Astrocyte of the hippocampus (primary cell): ENCODE measurements around the gene OR13H1.
"Not testable (repeated sequence)": the region's sequence is repeated elsewhere in the genome, so short reads cannot be mapped to it uniquely, and the experiment has no call there.

ENCODE experiments used
- DNase-seq: peaks from one replicate; pipeline ENCODE4 v3.0.0; 2011; ENCODE audit warnings: low read depth, low spot score

The OR13H1 gene

GRCh38 chrX:131543774-131544173, at the start of gene OR13H1:
Gene OR13H1 (plus strand): TSS chrX:131544074. CDS start chrX:131544074, 0 bp downstream.
- no peak for DNase-seq

GRCh38 chrX:131501556-131501955, 42.3 kb upstream of the OR13H1 start:
- DNase-seq: not testable (repeated sequence)

- no peak for DNase-seq
Measured at GRCh38 chrX:131513159-131513914, 30.5 kb upstream of the OR13H1 start.

GRCh38 chrX:131521824-131522223, 22.1 kb upstream of the OR13H1 start:
- DNase-seq: no peak

- no peak for DNase-seq
Measured at GRCh38 chrX:131544218-131544617, 344 bp downstream of the OR13H1 start.

GRCh38 chrX:131549011-131549410, 5.1 kb downstream of the OR13H1 start:
- no peak for DNase-seq

GRCh38 chrX:131552453-131552852, 8.6 kb downstream of the OR13H1 start:
- DNase-seq: not testable (repeated sequence)

GRCh38 chrX:131558562-131558961, 14.7 kb downstream of the OR13H1 start:
- DNase-seq: no peak

- no peak for DNase-seq
Measured at GRCh38 chrX:131564553-131565229, 20.8 kb downstream of the OR13H1 start.

GRCh38 chrX:131565909-131566308, 22.0 kb downstream of the OR13H1 start:
- no peak for DNase-seq

- peak; percentile 2 for DNase-seq
Measured at GRCh38 chrX:131571348-131571747, 27.5 kb downstream of the OR13H1 start.

- peak; percentile 30 for DNase-seq
Measured at GRCh38 chrX:131572372-131573014, 28.6 kb downstream of the OR13H1 start.

- DNase-seq: no peak
Measured at GRCh38 chrX:131577413-131577812, 33.5 kb downstream of the OR13H1 start.

- DNase-seq: no peak
Measured at GRCh38 chrX:131577999-131578734, 34.3 kb downstream of the OR13H1 start.

- DNase-seq: not testable (repeated sequence)
Measured at GRCh38 chrX:131578735-131579367, 35.0 kb downstream of the OR13H1 start.

GRCh38 chrX:131588995-131589394, 45.1 kb downstream of the OR13H1 start:
- DNase-seq: peak; percentile 27
